Thyroid gland (tissue), 4 donors: ENCODE measurements around the gene HLA-C. TPM values are rescaled to one million over a fixed set of nuclear protein-coding genes. Genes with fewer than 3 reads are reported as not detected.

Experiments
- DNase-seq, 2 donors: peaks; one replicate each; pipeline ENCODE4 v3.0.0-alpha.2; 2019
- H3K27ac ChIP-seq, 3 donors: fragments of 200-600 bp; sonication (generic); 1 replicate in 2 of 3; 2 replicates in 1 of 3; pipeline ENCODE4 v1.5.1; 2016 to 2019; ENCODE audit warnings: mild to moderate bottlenecking in 1 of 3, moderate library complexity in 1 of 3
- H3K27me3 ChIP-seq: fragments of 200-600 bp; sonication (generic); one replicate; pipeline ENCODE4 v1.5.1; 2019
- H3K36me3 ChIP-seq, 2 donors: fragments of 200-600 bp; sonication (generic); one replicate each; pipeline ENCODE4 v1.5.1; 2016 to 2019
- H3K4me1 ChIP-seq, 2 donors: fragments of 200-600 bp; sonication (generic); one replicate each; pipeline ENCODE4 v1.5.1; 2017 to 2019
- H3K4me3 ChIP-seq, 3 donors: fragments of 200-600 bp; sonication (generic); replicated peaks in 1 of 3; 1 replicate in 2 of 3; 2 replicates in 1 of 3; pipeline ENCODE4 v1.5.1; 2016; ENCODE audit warnings: mild to moderate bottlenecking in 1 of 3
- H3K9me3 ChIP-seq: fragments of 200-600 bp; sonication (generic); one replicate; pipeline ENCODE4 v1.5.1; 2017
- POLR2A ChIP-seq, 2 donors: fragments of 450-650 bp; IDR thresholded peaks; one replicate each; pipeline ENCODE4 v1.6.1; 2017; ENCODE audit warnings: antibody characterized with exemption in 2 of 2, mild to moderate bottlenecking in 2 of 2, moderate library complexity in 1 of 2
- WGBS, 2 donors: methylation state at CpG; one replicate each; pipeline ENCODE4 v1.1.5; 2017; 5-methylcytosine and 5-hydroxymethylcytosine counted together
- intact Hi-C: fragments of 100-400 bp; cut with DNase I; formaldehyde crosslinking; loops from one replicate; pipeline ENCODE4 v1.15.1; 2023
- total RNA-seq, 4 donors: library from RNA; depleted of rRNA; stranded (reverse); fragments of >200 nt; gene quantifications; one replicate each; pipeline ENCODE4 v1.2.3, GENCODE V29; 2016
- TF ChIP-seq, protein P1 (sequence below), 6 experiments: fragments of 200-600 bp in 3 of 6; fragments of 450-650 bp in 3 of 6; sonication (generic) in 3 of 6; IDR thresholded peaks; one replicate each; pipeline ENCODE4 v1.5.1; 2016 to 2019; ENCODE audit warnings: antibody characterized with exemption in 6 of 6, mild to moderate bottlenecking in 2 of 6, inconsistent platforms in 1 of 6, moderate library complexity in 1 of 6

Gene HLA-C
- total RNA-seq: 100 to 1,000 TPM; 170 to 540 (median 399) TPM

DNA sequence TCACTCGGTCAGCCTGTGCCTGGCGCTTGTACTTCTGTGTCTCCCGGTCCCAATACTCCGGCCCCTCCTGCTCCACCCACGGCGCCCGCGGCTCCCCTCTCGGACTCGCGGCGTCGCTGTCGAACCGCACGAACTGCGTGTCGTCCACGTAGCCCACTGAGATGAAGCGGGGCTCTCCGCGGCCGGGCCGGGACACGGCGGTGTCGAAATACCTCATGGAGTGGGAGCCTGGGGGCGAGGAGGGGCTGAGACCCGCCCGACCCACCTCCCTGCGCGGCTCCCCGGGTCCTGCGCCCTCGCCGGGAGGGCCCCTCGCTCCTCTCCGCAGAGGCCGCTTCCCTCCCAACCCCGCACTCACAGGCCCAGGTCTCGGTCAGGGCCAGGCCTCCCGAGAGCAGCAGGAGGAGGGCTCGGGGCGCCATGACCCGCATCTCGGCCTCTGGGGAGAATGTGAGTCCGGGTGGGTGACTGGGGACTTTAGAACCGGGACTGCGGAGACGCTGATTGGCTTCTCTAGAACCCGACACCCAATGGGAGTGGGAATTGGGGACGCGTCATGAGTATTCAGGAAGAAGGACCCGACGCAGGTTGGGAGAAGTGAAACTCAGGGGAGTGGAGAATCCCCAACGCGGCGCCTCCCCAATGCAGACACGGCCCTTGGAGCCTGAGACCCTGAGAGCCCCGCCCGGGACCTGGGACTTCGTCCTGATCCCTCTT, at the start of gene HLA-C:
Gene HLA-C (minus strand): TSS at position 452 of the 717 bp plus-strand sequence. CDS start 21 bp downstream, at position 431.
- peak; percentile 34 to 73 for TF ChIP-seq POLR2A (IDR thresholded peaks at IDR 0.05)
- TF ChIP-seq, protein P1, sequence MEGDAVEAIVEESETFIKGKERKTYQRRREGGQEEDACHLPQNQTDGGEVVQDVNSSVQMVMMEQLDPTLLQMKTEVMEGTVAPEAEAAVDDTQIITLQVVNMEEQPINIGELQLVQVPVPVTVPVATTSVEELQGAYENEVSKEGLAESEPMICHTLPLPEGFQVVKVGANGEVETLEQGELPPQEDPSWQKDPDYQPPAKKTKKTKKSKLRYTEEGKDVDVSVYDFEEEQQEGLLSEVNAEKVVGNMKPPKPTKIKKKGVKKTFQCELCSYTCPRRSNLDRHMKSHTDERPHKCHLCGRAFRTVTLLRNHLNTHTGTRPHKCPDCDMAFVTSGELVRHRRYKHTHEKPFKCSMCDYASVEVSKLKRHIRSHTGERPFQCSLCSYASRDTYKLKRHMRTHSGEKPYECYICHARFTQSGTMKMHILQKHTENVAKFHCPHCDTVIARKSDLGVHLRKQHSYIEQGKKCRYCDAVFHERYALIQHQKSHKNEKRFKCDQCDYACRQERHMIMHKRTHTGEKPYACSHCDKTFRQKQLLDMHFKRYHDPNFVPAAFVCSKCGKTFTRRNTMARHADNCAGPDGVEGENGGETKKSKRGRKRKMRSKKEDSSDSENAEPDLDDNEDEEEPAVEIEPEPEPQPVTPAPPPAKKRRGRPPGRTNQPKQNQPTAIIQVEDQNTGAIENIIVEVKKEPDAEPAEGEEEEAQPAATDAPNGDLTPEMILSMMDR (IDR thresholded peaks at IDR 0.05): no peak

DNA sequence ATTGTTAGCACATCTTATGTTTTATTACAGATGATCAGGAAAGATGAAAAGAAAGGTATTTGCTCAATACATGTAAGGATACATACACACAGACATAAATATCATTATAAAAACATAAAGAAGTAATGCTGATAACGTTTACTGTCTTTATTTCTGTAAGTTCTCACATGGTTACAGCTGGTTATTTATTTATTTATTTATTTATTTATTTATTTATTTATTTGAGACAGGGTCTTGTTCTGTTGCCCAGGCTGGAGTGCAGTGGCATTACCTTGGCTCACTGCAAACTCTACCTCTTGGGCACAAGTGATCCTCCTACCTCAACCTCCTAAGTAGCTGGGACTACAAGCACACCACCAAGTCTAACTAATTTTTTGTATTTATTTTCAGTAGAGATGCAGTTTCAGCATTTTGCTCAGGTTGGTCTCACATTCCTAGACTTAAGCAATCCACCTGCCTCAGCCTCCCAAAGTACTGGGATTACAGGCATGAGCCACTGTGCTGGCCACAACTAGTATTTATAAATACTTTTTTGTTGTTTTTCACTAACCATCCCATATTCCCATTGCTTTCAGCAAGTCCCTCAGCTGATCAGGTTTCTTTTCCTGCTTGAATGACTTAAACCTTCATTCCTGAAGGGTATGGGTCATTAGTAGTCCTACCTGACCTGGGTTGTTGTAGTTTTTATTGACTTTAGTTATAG, 49.3 kb upstream of the HLA-C start:
- H3K4me3 ChIP-seq: no peak overlapping the region
- no peak for TF ChIP-seq POLR2A (IDR thresholded peaks at IDR 0.05)
- TF ChIP-seq, protein P1 (IDR thresholded peaks at IDR 0.05): no peak
- 3 to 45% methylated on average over 1 of the region's 1 CpG for WGBS, 2 donors

More for the DNA sequence above, at the start of gene HLA-C:
- Histone ChIP-seq H3K4me1 (no peaks in the 10 kb centered on the region), H3K27me3 (no peaks in the 10 kb centered on the region), H3K36me3 (peaks cover 0 to 9% of the 10 kb centered on the region in 2 donors), H3K4me3 (peak within 1 kb of the TSS in 2 of 3 donors; percentile 66 to 79), H3K9me3 (no peaks in the 10 kb centered on the region), H3K27ac (peak within 1 kb of the TSS; percentile 78 to 98 (median 97))
- intact Hi-C loops: no loop called here
- 0 to 1% methylated on average over 16 to 21 of the region's 62 CpGs for WGBS, 2 donors
- peak; percentile 91 to 93 for DNase-seq

DNA sequence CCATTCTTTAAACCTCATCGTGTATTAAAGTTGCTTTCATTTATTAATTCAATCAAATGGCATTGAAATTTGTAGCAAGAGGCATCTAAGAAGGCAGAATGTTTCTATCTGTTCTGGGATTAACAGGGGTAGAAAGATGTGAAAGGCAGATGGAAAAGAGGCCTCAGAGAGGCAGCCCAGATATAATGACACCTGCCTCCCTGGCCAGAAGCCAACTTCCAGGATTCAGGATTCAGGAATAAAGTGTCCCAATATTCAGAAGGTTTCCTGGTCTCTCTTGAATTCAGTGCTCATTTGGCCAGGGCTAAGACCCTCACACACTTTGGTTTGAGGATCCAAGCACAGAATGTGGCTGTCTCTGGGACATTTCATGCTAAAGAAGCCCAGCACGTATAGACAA, 45.1 kb upstream of the HLA-C start:
- DNase-seq: no peak
- WGBS, 2 donors: 22 to 53% methylated on average over 2 of the region's 2 CpGs
- H3K27me3 ChIP-seq: no peaks in the 10 kb centered on the region
- TF ChIP-seq POLR2A (IDR thresholded peaks at IDR 0.05): no peak
- no peaks in the 10 kb centered on the region for H3K36me3 ChIP-seq
- H3K9me3 ChIP-seq: no peaks in the 10 kb centered on the region
- H3K27ac ChIP-seq: no peak overlapping the region
- intact Hi-C loops: no loop called here
- H3K4me1 ChIP-seq: no peaks in the 10 kb centered on the region
- H3K4me3 ChIP-seq: no peak overlapping the region

More for the DNA sequence above, 49.3 kb upstream of the HLA-C start:
- no peak for DNase-seq
- intact Hi-C loops: no loop called here
- Histone ChIP-seq H3K27me3 (no peaks in the 10 kb centered on the region), H3K27ac (no peak overlapping the region), H3K4me1 (no peaks in the 10 kb centered on the region), H3K9me3 (no peaks in the 10 kb centered on the region), H3K36me3 (no peaks in the 10 kb centered on the region)

DNA sequence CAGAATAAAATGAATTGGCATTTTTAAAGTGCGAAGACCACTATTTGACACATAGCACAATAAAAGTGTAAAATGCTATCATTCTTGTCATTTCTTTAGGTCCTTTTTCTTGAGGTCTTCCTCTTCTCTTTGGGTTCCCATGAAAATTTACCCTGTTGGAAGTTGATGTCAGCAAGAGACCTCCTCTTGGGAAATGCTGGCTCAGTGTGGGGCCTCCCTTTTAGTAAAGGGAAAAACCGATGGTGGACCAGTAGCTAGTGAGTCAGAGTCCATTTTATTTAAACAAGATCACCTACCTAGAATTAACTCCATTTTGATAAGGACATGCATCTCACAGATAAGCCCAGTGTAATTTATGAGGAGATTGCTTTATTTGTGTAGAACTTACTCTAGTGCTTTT, 37.7 kb upstream of the HLA-C start:
- H3K4me1 ChIP-seq: peaks cover 0 to 11% of the 10 kb centered on the region in 2 donors
- WGBS, 2 donors: 75 to 89% methylated on average over 2 of the region's 2 CpGs
- H3K27ac ChIP-seq: no peak overlapping the region
- H3K27me3 ChIP-seq: no peaks in the 10 kb centered on the region
- intact Hi-C loops: no loop called here
- no peak overlapping the region for H3K4me3 ChIP-seq
- no peaks in the 10 kb centered on the region for H3K9me3 ChIP-seq
- DNase-seq: no peak
- H3K36me3 ChIP-seq: no peaks in the 10 kb centered on the region
- TF ChIP-seq POLR2A (IDR thresholded peaks at IDR 0.05): no peak
- TF ChIP-seq, protein P1 (IDR thresholded peaks at IDR 0.05): no peak

DNA sequence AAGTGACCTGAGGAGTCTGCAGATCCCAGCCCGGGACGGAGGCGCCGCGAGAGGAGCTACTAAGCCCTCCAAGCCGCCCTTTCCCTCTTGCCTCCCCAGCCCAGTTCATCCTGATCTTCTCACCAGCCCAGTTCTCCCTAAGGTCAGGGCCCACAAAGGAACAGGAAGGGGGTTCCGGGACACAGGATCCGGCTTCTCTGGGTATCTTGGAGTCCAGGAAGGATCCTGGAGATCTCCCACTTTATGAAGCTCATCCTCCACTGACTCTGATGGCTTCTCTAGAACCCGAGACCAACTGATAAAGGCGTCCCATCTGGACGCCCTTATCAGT, 36.9 kb upstream of the HLA-C start:
- H3K4me1 ChIP-seq: peaks cover 0 to 11% of the 10 kb centered on the region in 2 donors
- H3K27ac ChIP-seq: no peak overlapping the region
- TF ChIP-seq POLR2A (IDR thresholded peaks at IDR 0.05): no peak
- TF ChIP-seq, protein P1 (IDR thresholded peaks at IDR 0.05): no peak
- H3K36me3 ChIP-seq: no peaks in the 10 kb centered on the region
- 24 to 31% methylated on average over 9 of the region's 11 CpGs for WGBS, 2 donors
- peak overlapping the region in 1 of 3 donors; percentile 21 for H3K4me3 ChIP-seq
- no peak for DNase-seq
- no peaks in the 10 kb centered on the region for H3K9me3 ChIP-seq
- H3K27me3 ChIP-seq: no peaks in the 10 kb centered on the region
- intact Hi-C loops: no loop called here
